Mucosa of rectum (tissue), 2 donors: ENCODE results near the gene HYCC2.

ENCODE experiments used
- H3K27ac ChIP-seq, 2 donors: one replicate each; pipeline ENCODE4 v1.7.0; 2013; ENCODE audit warnings: inconsistent platforms in 2 of 2, low read depth in 2 of 2, low read length in 2 of 2
- H3K27me3 ChIP-seq, 2 donors: one replicate each; pipeline ENCODE4 v1.7.0; 2013; ENCODE audit warnings: low read length in 2 of 2; ENCODE audit not compliant: control insufficient read depth in 2 of 2, insufficient read depth in 2 of 2
- H3K36me3 ChIP-seq, 2 donors: one replicate each; pipeline ENCODE4 v1.7.0; 2013; ENCODE audit warnings: low read length in 2 of 2; ENCODE audit not compliant: control insufficient read depth in 2 of 2, insufficient read depth in 2 of 2
- H3K4me1 ChIP-seq, 2 donors: one replicate each; pipeline ENCODE4 v1.7.0; 2013; ENCODE audit warnings: low read length in 2 of 2, mild to moderate bottlenecking in 1 of 2; ENCODE audit not compliant: control insufficient read depth in 2 of 2, insufficient read depth in 2 of 2
- H3K4me3 ChIP-seq, 2 donors: one replicate each; pipeline ENCODE4 v1.7.0; 2013; ENCODE audit warnings: low read length in 2 of 2
- H3K9ac ChIP-seq, 2 donors: one replicate each; pipeline ENCODE4 v1.7.0; 2013; ENCODE audit warnings: low read length in 2 of 2, low read depth in 1 of 2, mild to moderate bottlenecking in 1 of 2
- H3K9me3 ChIP-seq, 2 donors: one replicate each; pipeline ENCODE4 v1.7.0; 2013; ENCODE audit warnings: low read length in 2 of 2; ENCODE audit not compliant: control insufficient read depth in 2 of 2
- donor health status: healthy.
- donor health status: Normal muscosa, but diverticular disease.

The HYCC2 gene

GRCh38 chr2:201111096-201111495, 39.6 kb upstream of the HYCC2 start:
- Histone ChIP-seq H3K9ac (no peak overlapping the region), H3K4me1 (peaks cover 0 to 4% of the 10 kb centered on the region in 2 donors), H3K9me3 (no peaks in the 10 kb centered on the region), H3K36me3 (no peaks in the 10 kb centered on the region), H3K27ac (no peak overlapping the region), H3K27me3 (no peaks in the 10 kb centered on the region), H3K4me3 (no peak overlapping the region)

- no peak overlapping the region for H3K4me3 ChIP-seq
Measured at GRCh38 chr2:201110615-201111014, 39.1 kb upstream of the HYCC2 start.

GRCh38 chr2:201109186-201109585, 37.7 kb upstream of the HYCC2 start:
- Histone ChIP-seq H3K4me3 (no peak overlapping the region), H3K36me3 (no peaks in the 10 kb centered on the region), H3K27me3 (no peaks in the 10 kb centered on the region), H3K9me3 (no peaks in the 10 kb centered on the region), H3K9ac (no peak overlapping the region), H3K27ac (no peak overlapping the region), H3K4me1 (no peaks in the 10 kb centered on the region)

More at GRCh38 chr2:201110615-201111014, 39.1 kb upstream of the HYCC2 start:
- Histone ChIP-seq H3K9me3 (no peaks in the 10 kb centered on the region), H3K27me3 (no peaks in the 10 kb centered on the region), H3K9ac (no peak overlapping the region), H3K4me1 (peaks cover 0 to 4% of the 10 kb centered on the region in 2 donors), H3K27ac (no peak overlapping the region), H3K36me3 (no peaks in the 10 kb centered on the region)

- Histone ChIP-seq H3K4me1 (no peaks in the 10 kb centered on the region), H3K4me3 (no peak overlapping the region), H3K27ac (no peak overlapping the region), H3K27me3 (no peaks in the 10 kb centered on the region), H3K9me3 (no peaks in the 10 kb centered on the region), H3K36me3 (no peaks in the 10 kb centered on the region), H3K9ac (no peak overlapping the region)
Measured at GRCh38 chr2:201108341-201108740, 36.9 kb upstream of the HYCC2 start.

- Histone ChIP-seq H3K9me3 (no peaks in the 10 kb centered on the region), H3K4me3 (no peak overlapping the region), H3K4me1 (no peaks in the 10 kb centered on the region), H3K9ac (no peak overlapping the region), H3K27ac (no peak overlapping the region), H3K27me3 (no peaks in the 10 kb centered on the region), H3K36me3 (no peaks in the 10 kb centered on the region)
Measured at GRCh38 chr2:201107624-201108023, 36.2 kb upstream of the HYCC2 start.

- Histone ChIP-seq H3K27me3 (no peaks in the 10 kb centered on the region), H3K9me3 (no peaks in the 10 kb centered on the region), H3K4me1 (no peaks in the 10 kb centered on the region), H3K9ac (no peak overlapping the region), H3K36me3 (no peaks in the 10 kb centered on the region), H3K4me3 (no peak overlapping the region), H3K27ac (no peak overlapping the region)
Measured at GRCh38 chr2:201105759-201106158, 34.3 kb upstream of the HYCC2 start.

- Histone ChIP-seq H3K9me3 (no peaks in the 10 kb centered on the region), H3K9ac (no peak overlapping the region), H3K4me1 (no peaks in the 10 kb centered on the region), H3K36me3 (no peaks in the 10 kb centered on the region), H3K4me3 (no peak overlapping the region), H3K27ac (no peak overlapping the region), H3K27me3 (no peaks in the 10 kb centered on the region)
Measured at GRCh38 chr2:201100497-201100896, 29.0 kb upstream of the HYCC2 start.

GRCh38 chr2:201093573-201093972, 22.1 kb upstream of the HYCC2 start:
- H3K4me3 ChIP-seq = no peak overlapping the region
- H3K27ac ChIP-seq = no peak overlapping the region
- H3K4me1 ChIP-seq = no peaks in the 10 kb centered on the region
- no peaks in the 10 kb centered on the region for H3K27me3 ChIP-seq
- H3K9ac ChIP-seq = no peak overlapping the region
- H3K36me3 ChIP-seq = no peaks in the 10 kb centered on the region
- no peaks in the 10 kb centered on the region for H3K9me3 ChIP-seq

- Histone ChIP-seq H3K36me3 (peaks cover 4 to 5% of the 10 kb centered on the region in 2 donors), H3K9ac (no peak overlapping the region), H3K4me3 (no peak overlapping the region), H3K27me3 (no peaks in the 10 kb centered on the region), H3K9me3 (no peaks in the 10 kb centered on the region), H3K4me1 (no peaks in the 10 kb centered on the region), H3K27ac (no peak overlapping the region)
Measured at GRCh38 chr2:201090574-201090973, 19.1 kb upstream of the HYCC2 start.

- H3K9me3 ChIP-seq = no peaks in the 10 kb centered on the region
- H3K4me3 ChIP-seq = no peak overlapping the region
- peaks cover 0 to 3% of the 10 kb centered on the region in 2 donors for H3K4me1 ChIP-seq
- H3K36me3 ChIP-seq = peaks cover 23 to 33% of the 10 kb centered on the region in 2 donors
- H3K27ac ChIP-seq = no peak overlapping the region
- H3K9ac ChIP-seq = no peak overlapping the region
- no peaks in the 10 kb centered on the region for H3K27me3 ChIP-seq
Measured at GRCh38 chr2:201084863-201085262, 13.4 kb upstream of the HYCC2 start.

- H3K36me3 ChIP-seq = peaks cover 0 to 6% of the 10 kb centered on the region in 2 donors
- no peak overlapping the region for H3K4me3 ChIP-seq
- no peak overlapping the region for H3K9ac ChIP-seq
- peaks cover 13 to 14% of the 10 kb centered on the region in 2 donors for H3K4me1 ChIP-seq
- no peak overlapping the region for H3K27ac ChIP-seq
- no peaks in the 10 kb centered on the region for H3K9me3 ChIP-seq
- H3K27me3 ChIP-seq = no peaks in the 10 kb centered on the region
Measured at GRCh38 chr2:201074996-201075395, 3.5 kb upstream of the HYCC2 start.
